T-helper 2 cell treated with Interferon-gamma antibody and Interleukin-4, amounts not matched to agents 100 ng/mL and 5 ng/mL, for 36 hours (primary cell): Measurements from ENCODE around the gene FBLN2. TPM values are rescaled to one million over a fixed set of nuclear protein-coding genes. Genes with fewer than 3 reads are reported as not detected.
"Not testable (repeated sequence)": the region's sequence is repeated elsewhere in the genome, so short reads cannot be mapped to it uniquely, and the experiment has no call there.

Experiments used
- intact Hi-C: fragments of 100-400 bp; cut with micrococcal nuclease; formaldehyde crosslinking; loops from one replicate; pipeline ENCODE4 v1.15.1; 2023
- total RNA-seq: library from RNA; stranded (reverse); gene quantifications from 2 replicates; pipeline ENCODE4 v1.2.3, GENCODE V29; 2022

Gene FBLN2
- total RNA-seq: not detected in 2 replicates

GRCh38 chr3:13548696-13549622 lies at the start of gene FBLN2:
FBLN2 (plus strand) TSS chr3:13549125; CDS start chr3:13570356, 21,231 bp downstream.
- intact Hi-C loops: no loop called here

- intact Hi-C loops: not testable (repeated sequence)
Observed at GRCh38 chr3:13499246-13499645, 49.7 kb upstream of the FBLN2 start.

DNA sequence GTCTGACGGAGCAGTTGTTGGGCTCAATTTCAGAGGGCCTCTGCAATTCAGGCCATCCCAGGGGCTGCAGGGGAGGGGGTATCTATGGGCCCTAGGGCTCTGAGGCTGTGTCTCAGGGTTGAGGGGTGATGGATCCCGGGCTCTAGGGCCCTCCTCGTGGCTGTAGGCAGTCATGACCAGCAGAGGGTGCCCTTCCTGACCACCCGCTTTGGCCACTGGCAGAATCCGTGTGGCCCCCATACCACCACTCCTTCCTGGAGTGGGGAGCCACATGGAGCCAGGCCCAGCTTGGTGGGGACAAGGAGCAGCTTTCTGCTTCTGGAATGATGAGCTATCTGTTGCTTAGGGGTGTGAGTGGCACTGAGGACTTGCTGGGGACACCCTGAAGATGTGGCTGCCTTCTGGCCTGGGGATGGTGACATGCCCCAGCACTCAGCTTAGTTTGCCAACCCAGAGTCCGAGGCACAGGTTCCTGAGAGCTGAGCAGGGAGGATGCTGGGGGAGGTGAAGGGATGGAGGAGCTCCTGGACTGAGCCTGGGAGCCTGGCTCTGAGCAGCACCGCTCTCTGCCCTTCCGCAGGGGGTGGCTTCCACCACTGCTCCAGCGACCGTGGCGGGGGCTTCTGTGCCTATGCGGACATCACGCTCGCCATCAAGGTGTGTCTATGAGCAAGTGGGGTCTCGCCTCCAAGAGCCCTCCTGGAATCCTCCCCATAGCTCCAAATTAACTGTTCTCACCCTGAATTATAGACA lies 48.6 kb upstream of the FBLN2 start:
- intact Hi-C loops: no loop called here

- intact Hi-C loops: no loop called here
Observed at GRCh38 chr3:13501056-13501455, 47.9 kb upstream of the FBLN2 start.

- intact Hi-C loops: no loop called here
Observed at GRCh38 chr3:13501521-13501920, 47.4 kb upstream of the FBLN2 start.

GRCh38 chr3:13501958-13502790 lies 46.8 kb upstream of the FBLN2 start:
- intact Hi-C loops: no loop called here

- intact Hi-C loops: no loop called here
Observed at GRCh38 chr3:13502791-13503060, 46.2 kb upstream of the FBLN2 start.

GRCh38 chr3:13504161-13504831 lies 44.6 kb upstream of the FBLN2 start:
- intact Hi-C loops: no loop called here

GRCh38 chr3:13505147-13506130 lies 43.5 kb upstream of the FBLN2 start:
- intact Hi-C loops: no loop called here

DNA sequence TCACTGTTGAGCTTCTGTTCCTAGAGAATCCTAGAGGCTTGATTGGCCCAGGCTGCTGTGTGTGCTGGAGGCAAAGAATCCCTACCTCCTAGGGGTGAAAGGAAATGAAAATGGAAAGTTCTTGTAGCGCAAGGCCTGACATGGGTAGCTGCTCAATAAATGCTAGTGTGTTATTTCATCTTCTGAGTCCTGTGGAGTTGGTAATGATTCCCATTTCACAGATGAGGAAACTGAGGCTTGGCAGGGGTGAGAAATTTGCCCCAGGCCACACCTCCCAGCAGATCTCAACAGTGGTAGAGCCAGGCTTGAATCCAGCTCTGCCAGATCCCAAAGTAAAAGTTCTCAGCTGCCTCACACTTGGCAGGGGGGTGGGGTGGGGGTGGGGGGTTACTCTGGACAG lies 42.7 kb upstream of the FBLN2 start:
- intact Hi-C loops: no loop called here

- intact Hi-C loops: no loop called here
Observed at GRCh38 chr3:13506680-13507079, 42.2 kb upstream of the FBLN2 start.

DNA sequence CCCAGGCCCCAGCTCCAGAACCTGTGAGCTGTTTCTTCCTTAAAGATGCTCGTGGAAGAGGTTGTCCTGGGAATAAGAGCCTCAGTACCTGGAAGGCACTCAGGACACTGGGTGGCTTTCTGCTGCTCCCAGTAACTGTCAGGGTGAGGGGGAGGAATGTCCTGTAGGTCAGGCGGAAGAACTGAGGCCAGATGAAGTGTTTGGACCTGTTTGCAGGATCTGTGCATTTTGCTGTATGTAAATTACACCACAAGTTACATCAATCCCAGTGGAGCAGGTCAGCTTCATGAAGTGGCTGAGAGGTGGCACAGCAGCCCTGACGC lies 41.7 kb upstream of the FBLN2 start:
- intact Hi-C loops: no loop called here

DNA sequence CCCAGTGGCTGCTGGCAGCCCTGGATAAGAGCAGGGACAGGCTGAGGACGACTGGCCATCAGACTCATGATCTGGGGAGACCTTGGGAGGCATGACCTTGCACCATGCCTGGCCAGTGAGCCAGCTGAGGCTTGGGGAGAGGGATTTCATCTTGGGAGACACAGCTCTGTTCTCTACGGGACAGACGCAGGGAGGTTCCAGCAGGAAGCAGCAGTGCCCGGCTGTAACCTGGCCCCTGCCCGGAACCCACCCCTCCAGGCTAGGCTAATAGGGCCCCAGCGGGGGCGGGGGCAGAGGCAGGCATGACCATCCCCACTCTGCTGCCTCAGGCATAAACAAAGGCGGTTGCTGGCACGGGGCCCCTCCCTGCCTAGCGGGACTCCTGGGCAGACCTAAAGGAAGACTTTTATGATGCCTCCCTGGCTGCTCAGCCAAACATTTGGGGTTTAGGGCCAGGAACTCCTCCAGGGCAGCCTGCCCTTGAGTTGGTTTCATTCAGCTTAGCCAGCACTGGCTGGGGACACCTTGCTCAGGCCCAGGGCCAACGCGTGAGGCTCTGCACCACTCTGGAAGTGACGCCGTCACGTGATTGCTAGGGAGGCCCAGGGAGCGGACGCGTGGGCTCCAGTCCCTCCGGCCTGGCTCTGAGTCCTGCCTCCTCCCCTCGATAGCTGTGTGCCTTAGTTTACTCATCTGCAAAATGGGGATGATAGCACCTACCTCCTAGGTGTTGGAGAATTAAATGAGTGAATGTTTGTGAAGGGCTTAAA lies 41.2 kb upstream of the FBLN2 start:
- intact Hi-C loops: no loop called here

DNA sequence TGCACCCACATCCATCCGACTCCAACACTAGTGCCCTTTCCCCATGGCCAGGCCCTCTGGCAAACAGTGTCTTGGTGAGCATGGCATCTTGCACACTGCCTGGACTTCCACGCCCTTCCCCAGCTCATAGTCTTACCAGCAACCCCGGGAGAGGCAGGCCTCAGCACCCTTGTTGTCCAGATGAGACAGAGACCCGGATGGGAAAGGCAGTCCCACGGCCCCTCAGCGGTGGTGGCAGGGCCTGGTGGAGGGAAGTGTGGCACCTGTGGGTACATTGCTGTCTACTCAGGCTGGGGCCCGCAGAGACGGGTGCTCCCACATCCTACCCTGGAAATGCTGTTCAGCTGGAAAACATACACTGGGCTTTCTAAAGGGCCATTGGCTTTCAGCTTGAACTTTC lies 40.4 kb upstream of the FBLN2 start:
- intact Hi-C loops: no loop called here

DNA sequence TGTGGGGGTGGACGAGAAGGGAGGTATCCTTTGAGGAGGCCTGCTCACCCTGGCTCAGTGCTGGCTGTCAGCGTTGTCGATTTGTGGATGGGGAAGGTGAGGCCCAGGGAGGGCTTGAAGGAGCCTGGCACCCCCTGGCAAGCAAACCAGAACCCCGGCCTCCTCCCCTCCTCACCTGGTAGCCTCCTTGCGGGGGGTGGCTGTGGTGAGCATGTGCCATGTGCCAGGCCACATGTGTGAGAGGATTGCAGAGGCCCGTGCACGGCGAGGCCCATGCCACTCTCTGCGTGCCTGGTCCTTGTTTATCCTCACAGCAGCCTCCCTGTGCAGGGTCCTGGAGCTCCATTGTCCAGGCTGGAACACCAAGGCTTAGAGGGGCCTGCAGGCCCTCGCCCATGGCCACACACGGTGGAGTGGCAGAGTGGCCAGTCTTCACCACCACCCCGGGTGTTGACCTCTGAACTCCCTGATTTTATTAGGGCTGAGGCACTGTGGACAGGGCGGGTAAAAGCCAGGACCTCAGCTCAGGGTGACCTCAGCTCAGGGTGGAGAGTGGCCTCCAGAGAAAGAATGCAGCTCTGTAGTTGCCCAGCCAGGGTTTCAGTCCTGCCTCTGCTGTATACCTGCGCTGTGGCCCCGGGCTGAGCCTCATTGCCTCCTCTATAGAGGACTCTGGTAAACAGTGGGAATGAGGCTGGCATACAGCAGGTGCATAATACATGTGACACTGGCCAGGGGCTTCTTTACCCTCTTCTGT lies 39.7 kb upstream of the FBLN2 start:
- intact Hi-C loops: no loop called here

GRCh38 chr3:13509816-13510192 lies 39.1 kb upstream of the FBLN2 start:
- intact Hi-C loops: no loop called here

- intact Hi-C loops: no loop called here
Observed at GRCh38 chr3:13512451-13512850, 36.5 kb upstream of the FBLN2 start.

DNA sequence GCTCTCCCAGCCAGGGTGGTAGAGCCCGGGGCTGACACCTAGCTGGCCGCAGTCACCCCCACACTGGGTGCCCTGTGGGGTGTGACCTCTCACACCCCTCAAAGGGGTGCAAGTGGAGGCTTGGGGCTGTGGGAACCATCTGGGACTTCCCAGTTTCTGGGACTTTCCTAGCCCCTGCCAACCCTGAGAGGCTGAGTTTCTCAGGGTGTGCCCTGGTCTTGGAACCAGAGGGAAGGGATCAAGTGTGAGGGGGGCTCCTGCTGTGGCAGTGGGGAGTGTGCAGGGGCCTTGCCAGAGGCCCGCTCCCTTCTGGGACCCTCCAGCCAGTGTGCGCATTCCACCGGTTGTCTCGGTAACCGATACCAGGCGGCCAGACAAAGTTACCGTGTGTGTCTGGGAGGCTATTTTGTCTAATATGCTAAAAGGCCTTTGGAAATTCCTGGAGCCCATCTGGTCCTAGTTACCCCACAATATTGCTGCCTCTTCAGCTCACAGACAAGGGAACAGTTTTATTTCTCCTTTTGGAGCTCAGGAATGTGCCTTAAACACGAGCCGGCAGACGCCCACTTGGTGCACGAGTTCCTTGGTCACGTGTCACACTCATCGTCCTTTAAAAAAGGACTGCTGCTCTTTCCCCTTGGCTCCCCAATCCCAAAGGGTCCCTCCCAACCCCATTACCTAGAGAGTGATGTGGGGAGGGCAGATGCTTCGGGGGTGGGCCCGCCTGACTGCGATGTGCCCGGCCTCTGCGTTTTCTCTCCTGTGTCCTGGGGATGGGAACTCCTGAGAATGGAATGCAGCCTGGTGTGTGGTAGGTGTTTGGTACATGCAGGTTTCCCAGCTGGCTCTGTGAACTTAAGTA lies 35.6 kb upstream of the FBLN2 start:
- intact Hi-C loops: no loop called here
